HCT116 (cell line): ENCODE data around the gene ARHGAP33. TPM values are rescaled to one million over a fixed set of nuclear protein-coding genes. Genes with fewer than 3 reads are reported as not detected.

ENCODE experiments used
- ATAC-seq: fragments of 200-7000 bp; cut with Tn5 transposase; 2 replicates; pipeline ENCODE4 v1.9.1; 2020; ENCODE audit warnings: mild to moderate bottlenecking, moderate library complexity
- BruUV-seq: library from RNA; stranded (reverse); fragments of 400-500 nt; replicated peaks from 2 replicates; lab custom pipeline; 2021; lab: Mats Ljungman, UMichigan
- CTCF ChIA-PET: fragments of 300-600 bp; sonication (Branson Sonifier 250); formaldehyde crosslinking; loops from one replicate; lab custom pipeline; 2021; ENCODE audit warnings: antibody characterized with exemption; lab: Charles Lee
- POLR2A ChIA-PET: fragments of 300-600, 350-600 bp; sonication (Branson Sonifier 250); formaldehyde crosslinking; loops from one replicate; lab custom pipeline; 2021; ENCODE audit warnings: antibody characterized with exemption; lab: Charles Lee
- RAD21 ChIA-PET, 2 experiments: fragments of 300-600 bp; sonication (Branson Sonifier 250); formaldehyde crosslinking; loops; one replicate each; lab custom pipeline; 2023; ENCODE audit warnings: low total read pairs in 2 of 2; ENCODE audit not compliant: uncharacterized antibody in 2 of 2, unreplicated experiment in 2 of 2, low non-redundant PET in 1 of 2; lab: Charles Lee
- DNase-seq: peaks from one replicate; pipeline ENCODE4 v3.0.0-alpha.2; 2010; ENCODE audit warnings: low read depth, low spot score
- H2AFZ ChIP-seq: fragments of 200-600 bp; shearing (Covaris generic), sonication (generic); 2 replicates; pipeline ENCODE4 v1.6.1; 2017; ENCODE audit warnings: low read depth, mixed run types, mixed read lengths, antibody characterized with exemption, low read length; ENCODE audit not compliant: poor library complexity, severe bottlenecking
- H3K27ac ChIP-seq: 2 replicates; pipeline ENCODE4 v1.5.1; 2012; ENCODE audit warnings: low read depth, low read length
- H3K27me3 ChIP-seq: fragments of 200-600 bp; sonication (generic); 2 replicates; pipeline ENCODE4 v1.6.1; 2016; ENCODE audit warnings: mixed run types, low read length, mixed read lengths; ENCODE audit not compliant: insufficient read depth
- H3K36me3 ChIP-seq, 2 experiments: fragments of 200-500 bp in 1 of 2; fragments of 200-600 bp in 1 of 2; sonication (Bioruptor generic) in 1 of 2; sonication (generic) in 1 of 2; 2 replicates each; pipeline versions ENCODE4 v1.5.1 to v1.6.1; 2014 to 2016; ENCODE audit warnings: low read length in 2 of 2, inconsistent platforms in 1 of 2, mixed read lengths in 1 of 2, mixed run types in 1 of 2; ENCODE audit not compliant: insufficient read depth in 2 of 2, control insufficient read depth in 1 of 2
- H3K4me1 ChIP-seq, 2 experiments: fragments of 200-600 bp in 1 of 2; sonication (generic) in 1 of 2; 2 replicates each; pipeline versions ENCODE4 v1.5.1 to v1.6.1; 2012 to 2017; ENCODE audit warnings: low read length in 2 of 2, inconsistent platforms in 1 of 2, mild to moderate bottlenecking in 1 of 2, mixed read lengths in 1 of 2, mixed run types in 1 of 2, moderate library complexity in 1 of 2; ENCODE audit not compliant: insufficient read depth in 2 of 2, control insufficient read depth in 1 of 2
- H3K4me2 ChIP-seq: fragments of 200-600 bp; sonication (generic); 2 replicates; pipeline ENCODE4 v1.6.1; 2017; ENCODE audit warnings: mixed run types, low read length, mixed read lengths
- H3K4me3 ChIP-seq, 2 experiments: fragments of 200-600 bp in 1 of 2; sonication (generic) in 1 of 2; replicated peaks in 1 of 2; 2 replicates each; pipeline ENCODE4 v1.5.1; 2011 to 2016; ENCODE audit warnings: low read length in 2 of 2, control low read depth in 1 of 2, low read depth in 1 of 2, mild to moderate bottlenecking in 1 of 2, mixed read lengths in 1 of 2, mixed run types in 1 of 2
- H3K79me2 ChIP-seq: fragments of 200-600 bp; sonication (generic); 2 replicates; pipeline ENCODE4 v1.6.1; 2017; ENCODE audit warnings: mild to moderate bottlenecking, mixed run types, low read length, moderate library complexity, mixed read lengths; ENCODE audit not compliant: insufficient read depth
- H3K9ac ChIP-seq: fragments of 200-600 bp; sonication (generic); 2 replicates; pipeline ENCODE4 v1.6.1; 2016; ENCODE audit warnings: low read length, mixed read lengths
- H3K9me2 ChIP-seq: fragments of 200-600 bp; sonication (generic), shearing (Covaris generic); 2 replicates; pipeline ENCODE4 v1.6.1; 2017; ENCODE audit warnings: mixed run types, mild to moderate bottlenecking, moderate library complexity; ENCODE audit not compliant: insufficient read depth
- H3K9me3 ChIP-seq, 2 experiments: fragments of 200-500 bp in 1 of 2; fragments of 200-600 bp in 1 of 2; sonication (Bioruptor generic) in 1 of 2; sonication (generic) in 1 of 2; 2 replicates each; pipeline ENCODE4 v1.6.1; 2014 to 2017; ENCODE audit warnings: low read length in 2 of 2, mixed read lengths in 2 of 2, inconsistent platforms in 1 of 2, low read depth in 1 of 2, mild to moderate bottlenecking in 1 of 2, mixed run types in 1 of 2, moderate library complexity in 1 of 2; ENCODE audit not compliant: control insufficient read depth in 1 of 2, insufficient read depth in 1 of 2
- H4K20me1 ChIP-seq: fragments of 200-600 bp; sonication (generic), shearing (Covaris generic); 2 replicates; pipeline ENCODE4 v1.6.1; 2017; ENCODE audit warnings: mixed run types, mild to moderate bottlenecking, moderate library complexity; ENCODE audit not compliant: insufficient read depth
- CBX3 ChIP-seq: IDR thresholded peaks from 2 replicates; pipeline ENCODE4 v1.6.1; 2012; ENCODE audit warnings: low read depth
- ELF1 ChIP-seq: IDR thresholded peaks from 2 replicates; pipeline ENCODE4 v1.6.1; 2012; ENCODE audit warnings: low read depth, borderline replicate concordance
- EZH2phosphoT487 ChIP-seq: fragments of 200-600 bp; IDR thresholded peaks from 2 replicates; pipeline ENCODE4 v1.6.1; 2018; ENCODE audit warnings: antibody characterized with exemption, borderline replicate concordance
- FOSL1 ChIP-seq: IDR thresholded peaks from 2 replicates; pipeline ENCODE4 v1.6.1; 2012; ENCODE audit warnings: low read depth
- JUND ChIP-seq: IDR thresholded peaks from 2 replicates; pipeline ENCODE4 v1.6.1; 2012
- POLR2A ChIP-seq: IDR thresholded peaks from 2 replicates; pipeline ENCODE4 v1.7.0; 2011; ENCODE audit warnings: borderline replicate concordance; ENCODE audit not compliant: insufficient read depth, insufficient read length; ENCODE audit errors: extremely low read depth
- POLR2AphosphoS5 ChIP-seq: IDR thresholded peaks from 2 replicates; pipeline ENCODE4 v1.6.1; 2011; ENCODE audit warnings: mild to moderate bottlenecking, low read depth, low read length, moderate library complexity
- RAD21 ChIP-seq: IDR thresholded peaks from 2 replicates; pipeline ENCODE4 v1.6.1; 2012; ENCODE audit warnings: low read depth, mild to moderate bottlenecking
- SIN3A ChIP-seq: IDR thresholded peaks from 2 replicates; pipeline ENCODE4 v1.6.1; 2012; ENCODE audit warnings: low read depth
- SP1 ChIP-seq: IDR thresholded peaks from 2 replicates; pipeline ENCODE4 v1.6.1; 2012; ENCODE audit warnings: low read depth
- SRF ChIP-seq: IDR thresholded peaks from 2 replicates; pipeline ENCODE4 v1.6.1; 2012; ENCODE audit warnings: low read depth
- ZFX ChIP-seq: fragments of 450-650 bp; IDR thresholded peaks from 2 replicates; pipeline ENCODE4 v1.6.1; 2017
- ZNF274 ChIP-seq: fragments of 200-500 bp; sonication (Bioruptor generic); IDR thresholded peaks from 2 replicates; pipeline ENCODE4 v1.6.1; 2014; ENCODE audit warnings: mild to moderate bottlenecking, low read depth, low read length, inconsistent platforms
- intact Hi-C: fragments of 100-400 bp; cut with micrococcal nuclease; formaldehyde crosslinking; loops from 2 replicates; pipeline ENCODE4 v1.10.0; 2022
- total RNA-seq: library from RNA; stranded (reverse); gene quantifications from one replicate; pipeline ENCODE4 v1.2.1, GENCODE V29; 2021; ENCODE audit not compliant: unreplicated experiment
- TF ChIP-seq, protein P1 (sequence below): IDR thresholded peaks from 2 replicates; pipeline ENCODE4 v1.6.1; 2012
- TF ChIP-seq, protein P2 (sequence below), 3 experiments: fragments of 200-600 bp in 1 of 3; sonication (generic) in 1 of 3; IDR thresholded peaks in 2 of 3; conservative IDR thresholded peaks in 1 of 3; 2 replicates each; pipeline ENCODE4 v1.5.1; 2012 to 2017; ENCODE audit warnings: low read depth in 2 of 3, low read length in 2 of 3, antibody characterized with exemption in 1 of 3, borderline replicate concordance in 1 of 3, control low read depth in 1 of 3, mild to moderate bottlenecking in 1 of 3, mixed read lengths in 1 of 3, mixed run types in 1 of 3, moderate library complexity in 1 of 3; ENCODE audit not compliant: insufficient read depth in 1 of 3
- TF ChIP-seq, protein P3 (sequence below): IDR thresholded peaks from 2 replicates; pipeline ENCODE4 v1.6.1; 2012; ENCODE audit warnings: low read depth
- TF ChIP-seq, protein P4 (sequence below): IDR thresholded peaks from 2 replicates; pipeline ENCODE4 v1.6.1; 2011; ENCODE audit warnings: mild to moderate bottlenecking, low read length, moderate library complexity; ENCODE audit not compliant: insufficient replicate concordance; ENCODE audit errors: extremely low read depth
- TF ChIP-seq, protein P5 (sequence below): IDR thresholded peaks from 2 replicates; pipeline ENCODE4 v1.6.1; 2012

Gene ARHGAP33
- total RNA-seq, 1 experiment from 2014 or later: 30.2 TPM

DNA sequence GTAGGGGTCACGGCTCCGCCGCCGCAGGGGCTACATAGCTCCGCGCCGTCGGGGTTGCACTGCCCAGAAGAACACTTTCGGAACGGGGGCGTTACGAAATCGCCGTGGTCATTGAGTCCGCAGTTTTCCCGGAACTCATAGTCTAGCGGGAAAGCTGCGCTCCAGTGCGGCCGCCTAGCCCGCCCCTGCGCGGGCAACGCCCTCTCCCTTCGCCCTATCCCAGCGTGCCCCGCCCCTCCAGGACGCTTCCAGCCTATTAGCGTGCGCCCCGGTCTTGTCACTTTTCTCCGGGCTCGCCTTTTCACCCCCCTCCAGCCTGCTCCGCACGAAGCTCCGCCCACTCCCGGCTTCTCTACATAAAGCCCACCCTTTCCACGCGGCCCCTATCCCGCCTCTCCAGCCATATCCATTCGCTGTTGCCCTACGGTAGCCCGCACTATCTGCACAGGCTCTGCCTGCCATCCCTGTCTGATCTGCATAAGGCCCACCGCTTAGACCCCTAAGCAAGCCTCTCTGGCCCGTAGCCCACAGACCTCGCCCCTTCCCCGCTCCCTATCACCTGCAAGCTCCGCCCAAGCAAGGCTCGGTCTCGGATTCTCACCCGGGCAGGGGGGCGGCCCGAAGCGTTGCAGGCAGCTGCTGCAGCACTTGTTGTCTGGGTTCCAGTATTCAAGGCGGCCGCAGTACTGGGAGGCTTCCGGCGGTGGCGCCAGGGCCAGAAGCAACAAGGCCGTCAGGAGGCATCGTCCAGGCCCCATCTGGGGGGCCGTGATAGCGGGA, 34.8 kb upstream of the ARHGAP33 start:
- Histone ChIP-seq H4K20me1 (no peaks in the 10 kb centered on the region), H2AFZ (peak overlapping the region; percentile 78), H3K9me3 (no peaks in the 10 kb centered on the region), H3K4me3 (peak overlapping the region; percentile 61 to 74), H3K36me3 (peaks cover 14 to 23% of the 10 kb centered on the region in 2 experiments; a peak in 3 of 4 replicates), H3K79me2 (peaks cover 1% of the 10 kb centered on the region; the same call in 1 of the 2 replicates), H3K9me2 (no peaks in the 10 kb centered on the region), H3K27me3 (no peaks in the 10 kb centered on the region), H3K27ac (peak overlapping the region; percentile 73), H3K4me1 (peaks cover 20 to 26% of the 10 kb centered on the region in 2 experiments; a peak in 3 of 4 replicates), H3K9ac (peak overlapping the region; percentile 72), H3K4me2 (peak overlapping the region; percentile 100)
- CTCF ChIA-PET: interaction anchor here (1.1 kb wide), 2 partner anchors 17 to 79 kb away, joined by 3 read pairs; no protein-coding TSS in a partner anchor
- BruUV-seq: no TSS peak
- intact Hi-C loops: no loop called here
- DNase-seq (peak; percentile 87), ATAC-seq (peak; percentile 80)
- POLR2A ChIA-PET: interaction anchor here (0.7 to 2.2 kb wide), 7 partner anchors 8 to 230 kb away, joined by 3 to 8 read pairs (median 4); partner anchors contain the start of gene LIN37
- RAD21 ChIA-PET: interaction anchor here (0.8 kb wide), 2 partner anchors 8 to 191 kb away, joined by 3 read pairs; partner anchors contain the start of gene LIN37 (in 1 of the 2)
- TF ChIP-seq POLR2A: peak; percentile 81
- TF ChIP-seq EZH2phosphoT487: no peak
- TF ChIP-seq, protein P1, sequence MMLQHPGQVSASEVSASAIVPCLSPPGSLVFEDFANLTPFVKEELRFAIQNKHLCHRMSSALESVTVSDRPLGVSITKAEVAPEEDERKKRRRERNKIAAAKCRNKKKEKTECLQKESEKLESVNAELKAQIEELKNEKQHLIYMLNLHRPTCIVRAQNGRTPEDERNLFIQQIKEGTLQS: no peak
- TF ChIP-seq SP1: peak; percentile 84
- TF ChIP-seq, protein P2, sequence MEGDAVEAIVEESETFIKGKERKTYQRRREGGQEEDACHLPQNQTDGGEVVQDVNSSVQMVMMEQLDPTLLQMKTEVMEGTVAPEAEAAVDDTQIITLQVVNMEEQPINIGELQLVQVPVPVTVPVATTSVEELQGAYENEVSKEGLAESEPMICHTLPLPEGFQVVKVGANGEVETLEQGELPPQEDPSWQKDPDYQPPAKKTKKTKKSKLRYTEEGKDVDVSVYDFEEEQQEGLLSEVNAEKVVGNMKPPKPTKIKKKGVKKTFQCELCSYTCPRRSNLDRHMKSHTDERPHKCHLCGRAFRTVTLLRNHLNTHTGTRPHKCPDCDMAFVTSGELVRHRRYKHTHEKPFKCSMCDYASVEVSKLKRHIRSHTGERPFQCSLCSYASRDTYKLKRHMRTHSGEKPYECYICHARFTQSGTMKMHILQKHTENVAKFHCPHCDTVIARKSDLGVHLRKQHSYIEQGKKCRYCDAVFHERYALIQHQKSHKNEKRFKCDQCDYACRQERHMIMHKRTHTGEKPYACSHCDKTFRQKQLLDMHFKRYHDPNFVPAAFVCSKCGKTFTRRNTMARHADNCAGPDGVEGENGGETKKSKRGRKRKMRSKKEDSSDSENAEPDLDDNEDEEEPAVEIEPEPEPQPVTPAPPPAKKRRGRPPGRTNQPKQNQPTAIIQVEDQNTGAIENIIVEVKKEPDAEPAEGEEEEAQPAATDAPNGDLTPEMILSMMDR (IDR thresholded peaks at IDR 0.05 in 2 of 3, conservative IDR thresholded peaks at IDR 0.05 in 1 of 3; ENCODE audit: borderline replicate concordance in 1 of 3, insufficient read depth in 1 of 3, low read depth in 2 of 3, low read length in 2 of 3): peak in 1 of 3 experiments; percentile 30; a peak in 1 of 6 replicates
- TF ChIP-seq SIN3A: 0 out of 2 replicates have a peak, but pooled peaks have one; percentile 52
- TF ChIP-seq, protein P3, sequence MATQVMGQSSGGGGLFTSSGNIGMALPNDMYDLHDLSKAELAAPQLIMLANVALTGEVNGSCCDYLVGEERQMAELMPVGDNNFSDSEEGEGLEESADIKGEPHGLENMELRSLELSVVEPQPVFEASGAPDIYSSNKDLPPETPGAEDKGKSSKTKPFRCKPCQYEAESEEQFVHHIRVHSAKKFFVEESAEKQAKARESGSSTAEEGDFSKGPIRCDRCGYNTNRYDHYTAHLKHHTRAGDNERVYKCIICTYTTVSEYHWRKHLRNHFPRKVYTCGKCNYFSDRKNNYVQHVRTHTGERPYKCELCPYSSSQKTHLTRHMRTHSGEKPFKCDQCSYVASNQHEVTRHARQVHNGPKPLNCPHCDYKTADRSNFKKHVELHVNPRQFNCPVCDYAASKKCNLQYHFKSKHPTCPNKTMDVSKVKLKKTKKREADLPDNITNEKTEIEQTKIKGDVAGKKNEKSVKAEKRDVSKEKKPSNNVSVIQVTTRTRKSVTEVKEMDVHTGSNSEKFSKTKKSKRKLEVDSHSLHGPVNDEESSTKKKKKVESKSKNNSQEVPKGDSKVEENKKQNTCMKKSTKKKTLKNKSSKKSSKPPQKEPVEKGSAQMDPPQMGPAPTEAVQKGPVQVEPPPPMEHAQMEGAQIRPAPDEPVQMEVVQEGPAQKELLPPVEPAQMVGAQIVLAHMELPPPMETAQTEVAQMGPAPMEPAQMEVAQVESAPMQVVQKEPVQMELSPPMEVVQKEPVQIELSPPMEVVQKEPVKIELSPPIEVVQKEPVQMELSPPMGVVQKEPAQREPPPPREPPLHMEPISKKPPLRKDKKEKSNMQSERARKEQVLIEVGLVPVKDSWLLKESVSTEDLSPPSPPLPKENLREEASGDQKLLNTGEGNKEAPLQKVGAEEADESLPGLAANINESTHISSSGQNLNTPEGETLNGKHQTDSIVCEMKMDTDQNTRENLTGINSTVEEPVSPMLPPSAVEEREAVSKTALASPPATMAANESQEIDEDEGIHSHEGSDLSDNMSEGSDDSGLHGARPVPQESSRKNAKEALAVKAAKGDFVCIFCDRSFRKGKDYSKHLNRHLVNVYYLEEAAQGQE: no peak
- TF ChIP-seq FOSL1: no peak
- no peak for TF ChIP-seq SRF
- TF ChIP-seq RAD21: no peak
- TF ChIP-seq ELF1: no peak; the same call in 1 of the 2 replicates
- TF ChIP-seq, protein P4, sequence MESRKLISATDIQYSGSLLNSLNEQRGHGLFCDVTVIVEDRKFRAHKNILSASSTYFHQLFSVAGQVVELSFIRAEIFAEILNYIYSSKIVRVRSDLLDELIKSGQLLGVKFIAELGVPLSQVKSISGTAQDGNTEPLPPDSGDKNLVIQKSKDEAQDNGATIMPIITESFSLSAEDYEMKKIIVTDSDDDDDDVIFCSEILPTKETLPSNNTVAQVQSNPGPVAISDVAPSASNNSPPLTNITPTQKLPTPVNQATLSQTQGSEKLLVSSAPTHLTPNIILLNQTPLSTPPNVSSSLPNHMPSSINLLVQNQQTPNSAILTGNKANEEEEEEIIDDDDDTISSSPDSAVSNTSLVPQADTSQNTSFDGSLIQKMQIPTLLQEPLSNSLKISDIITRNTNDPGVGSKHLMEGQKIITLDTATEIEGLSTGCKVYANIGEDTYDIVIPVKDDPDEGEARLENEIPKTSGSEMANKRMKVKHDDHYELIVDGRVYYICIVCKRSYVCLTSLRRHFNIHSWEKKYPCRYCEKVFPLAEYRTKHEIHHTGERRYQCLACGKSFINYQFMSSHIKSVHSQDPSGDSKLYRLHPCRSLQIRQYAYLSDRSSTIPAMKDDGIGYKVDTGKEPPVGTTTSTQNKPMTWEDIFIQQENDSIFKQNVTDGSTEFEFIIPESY: no peak
- no peak for TF ChIP-seq ZNF274
- peak; percentile 41 for TF ChIP-seq POLR2AphosphoS5
- TF ChIP-seq JUND: no peak
- TF ChIP-seq, protein P5, sequence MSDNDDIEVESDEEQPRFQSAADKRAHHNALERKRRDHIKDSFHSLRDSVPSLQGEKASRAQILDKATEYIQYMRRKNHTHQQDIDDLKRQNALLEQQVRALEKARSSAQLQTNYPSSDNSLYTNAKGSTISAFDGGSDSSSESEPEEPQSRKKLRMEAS: peak; percentile 55; the same call in 1 of the 2 replicates
- TF ChIP-seq CBX3: no peak
- peak; percentile 18; the same call in 1 of the 2 replicates for TF ChIP-seq ZFX
